NCI-H2029 (cell line): ENCODE data around the gene SOCS7.

Source experiments
- DNase-seq: peaks from one replicate; lab custom pipeline; 2025; lab: John Stamatoyannopoulos, UW

The SOCS7 gene

DNA sequence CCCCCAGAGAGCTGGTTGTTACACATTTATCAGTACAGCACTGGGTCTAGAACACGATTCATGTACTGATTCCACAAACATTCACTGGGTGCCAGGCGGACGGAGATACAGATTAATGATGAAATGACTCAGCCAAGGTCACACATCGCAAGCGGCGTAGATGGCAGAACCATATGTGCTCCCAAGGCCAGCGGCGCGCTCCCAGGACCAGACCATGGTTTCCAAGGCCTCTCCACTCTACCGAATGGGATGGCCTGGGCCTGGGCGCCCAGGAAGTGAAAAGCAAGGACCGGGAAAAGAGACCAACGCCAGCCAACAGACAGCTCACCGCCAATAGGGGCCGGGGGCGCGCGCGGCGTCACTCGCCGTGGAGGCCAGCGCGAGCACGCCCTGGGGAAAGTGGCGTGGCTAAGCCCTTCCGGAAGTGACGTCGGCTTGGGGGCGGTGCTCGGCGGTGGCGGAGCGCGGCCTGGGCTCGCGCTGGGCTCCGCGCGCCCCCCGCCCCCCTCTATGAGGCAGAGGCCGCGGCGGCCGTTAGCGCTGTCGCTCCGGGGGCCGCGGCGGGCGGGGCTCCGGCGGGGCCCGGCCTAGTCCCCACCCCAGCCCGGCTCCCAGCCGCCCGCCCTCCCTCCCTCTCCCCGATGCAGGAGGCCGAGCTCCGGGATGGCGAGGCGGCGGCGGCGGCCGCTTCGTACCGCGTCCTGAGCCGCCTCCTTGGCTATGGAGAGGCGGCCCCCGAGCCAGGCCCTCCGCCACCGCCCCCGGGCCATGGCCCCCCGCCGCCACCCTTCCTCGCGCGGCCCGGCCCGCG is at the start of gene SOCS7:
SOCS7 (plus strand) TSS at position 433 of the 811 bp plus-strand sequence; CDS start at position 642, 209 bp downstream.
- peak; percentile 86 for DNase-seq

DNA sequence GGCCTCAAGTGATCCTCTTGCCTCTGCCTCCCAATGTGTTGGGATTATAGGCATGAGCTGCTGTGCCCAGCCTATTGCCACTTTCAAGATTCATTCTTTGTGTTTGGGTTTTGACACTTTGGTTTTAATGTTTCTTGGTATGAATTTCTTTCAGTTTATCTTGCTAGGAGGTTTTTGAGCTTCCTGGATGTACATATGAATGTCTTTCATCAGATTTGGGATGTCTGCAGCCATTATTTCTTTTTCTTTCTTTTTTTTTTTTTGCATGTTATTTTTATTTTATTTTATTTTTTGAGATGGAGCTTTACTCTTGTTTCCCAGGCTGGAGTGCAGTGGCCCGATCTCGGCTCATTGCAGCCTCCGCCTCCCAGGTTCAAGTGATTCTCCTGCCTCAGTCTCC is 36.1 kb upstream of the SOCS7 start:
- DNase-seq = no peak

DNA sequence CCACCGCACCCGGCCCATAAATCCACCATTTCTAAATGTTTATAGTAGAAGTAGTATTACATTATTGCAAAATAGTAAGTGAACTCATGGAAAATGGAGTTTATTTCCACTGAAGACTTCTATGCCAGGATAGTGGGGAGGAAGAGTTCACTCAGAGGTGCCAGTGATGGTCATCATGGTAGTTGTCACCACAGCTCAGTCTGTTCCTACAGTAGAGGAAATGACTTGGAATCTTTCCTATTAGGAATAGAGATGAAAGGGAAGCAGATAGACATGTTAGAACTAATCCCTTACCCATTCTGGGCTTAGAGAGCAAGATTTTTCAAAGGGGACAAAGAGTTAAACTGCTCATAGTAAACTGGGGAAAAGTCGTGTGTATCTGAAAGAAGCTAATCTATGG is 34.6 kb upstream of the SOCS7 start:
- no peak for DNase-seq

DNA sequence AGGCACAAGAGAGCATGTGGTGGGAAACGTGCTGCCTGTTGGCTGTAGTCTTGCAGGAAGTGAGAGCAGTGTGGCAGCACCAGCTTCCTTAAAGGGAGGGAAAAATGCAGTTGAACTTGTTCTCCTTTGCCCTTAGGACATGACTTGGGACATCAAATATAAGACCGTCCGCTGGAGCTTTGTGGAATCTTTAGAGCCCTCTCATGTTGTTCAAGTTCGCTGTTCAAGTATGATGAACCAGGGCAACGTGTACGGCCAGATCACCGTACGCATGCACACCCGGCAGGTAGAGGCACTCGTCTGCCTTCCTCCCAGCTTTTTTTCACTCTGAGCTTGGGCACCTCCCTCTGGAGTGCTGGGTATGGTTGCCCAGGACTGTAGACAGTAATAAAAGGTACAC is 31.2 kb upstream of the SOCS7 start:
- DNase-seq = no peak

DNA sequence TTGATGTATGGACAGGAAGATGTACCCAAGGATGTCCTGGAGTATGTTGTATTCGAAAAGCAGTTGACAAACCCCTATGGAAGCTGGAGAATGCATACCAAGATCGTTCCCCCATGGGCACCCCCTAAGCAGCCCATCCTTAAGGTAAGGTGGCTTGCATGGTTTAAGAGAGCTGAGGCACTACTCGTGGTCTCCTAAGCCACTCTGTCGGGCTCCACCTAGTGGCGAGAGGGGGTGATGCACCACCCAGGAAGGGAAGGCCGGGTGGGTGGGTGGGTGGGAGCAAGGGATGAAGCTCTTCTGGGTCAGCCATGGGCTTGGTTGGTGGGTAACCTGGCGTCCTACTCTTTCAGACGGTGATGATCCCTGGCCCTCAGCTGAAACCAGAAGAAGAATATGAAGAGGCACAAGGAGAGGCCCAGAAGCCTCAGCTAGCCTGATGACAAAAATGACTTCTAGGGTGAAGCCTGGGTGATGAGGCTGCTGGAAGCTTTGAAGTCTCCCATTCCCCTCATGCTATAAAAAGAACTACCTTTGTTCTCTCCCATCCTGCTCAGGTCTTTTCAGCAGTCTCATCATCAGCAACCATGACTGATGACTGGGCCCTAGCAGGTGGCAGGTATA is 29.4 kb upstream of the SOCS7 start:
- peak; percentile 16 for DNase-seq

- DNase-seq = no peak
Measured at GRCh38 chr17:38322897-38323296, 28.7 kb upstream of the SOCS7 start.

GRCh38 chr17:38324141-38324697 is 27.4 kb upstream of the SOCS7 start:
- DNase-seq = no peak

DNA sequence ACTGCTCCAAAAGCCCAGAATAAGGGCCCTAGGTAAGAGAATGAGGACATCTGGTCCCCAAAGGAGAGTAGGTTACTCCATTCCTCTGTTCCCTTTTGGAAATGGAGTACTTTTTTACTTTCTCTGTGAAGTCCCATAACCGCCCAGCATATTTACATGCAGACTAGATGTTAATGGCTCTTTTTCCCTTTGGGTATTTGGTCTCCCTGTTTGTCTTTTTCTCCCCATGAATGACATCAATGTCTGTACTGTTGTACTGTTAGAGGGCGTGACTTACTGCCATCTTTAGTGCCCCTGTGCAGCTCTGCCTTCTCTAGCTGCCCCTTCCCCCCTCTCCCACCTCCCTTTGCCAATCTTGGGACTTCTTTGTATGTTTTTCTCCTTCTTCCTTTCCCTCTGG is 26.9 kb upstream of the SOCS7 start:
- DNase-seq = no peak

DNA sequence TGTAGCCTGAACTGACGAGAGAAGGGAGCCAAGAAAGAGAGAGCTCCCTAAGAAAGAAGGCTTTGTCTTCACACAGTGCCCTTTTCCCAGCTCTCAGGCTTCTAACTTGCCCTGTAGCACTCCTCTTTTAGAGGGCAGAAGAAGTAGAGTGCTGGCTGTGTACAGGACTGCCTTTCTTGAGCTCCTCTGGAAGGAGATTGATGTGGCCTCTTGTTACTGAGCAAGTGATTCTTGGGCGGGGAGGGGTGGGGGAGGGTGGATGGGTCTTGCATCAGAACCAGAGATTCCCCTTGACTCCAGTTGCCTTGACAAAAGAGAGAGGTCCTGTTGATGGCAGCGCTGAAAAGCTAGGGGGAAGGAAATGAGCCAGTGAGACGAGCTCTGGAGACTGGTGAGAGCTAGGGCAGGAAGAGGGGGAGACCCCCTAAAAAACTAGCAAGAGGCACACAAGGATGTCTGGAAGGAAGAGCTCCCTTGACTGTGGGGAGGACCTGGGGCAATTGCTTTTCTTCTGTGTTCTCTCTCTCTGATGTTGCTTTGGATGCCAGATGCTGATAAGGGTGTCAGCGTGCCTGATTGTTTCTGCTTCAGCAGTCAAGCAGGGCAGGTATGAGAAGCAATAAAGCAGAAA is 26.3 kb upstream of the SOCS7 start:
- DNase-seq = no peak

DNA sequence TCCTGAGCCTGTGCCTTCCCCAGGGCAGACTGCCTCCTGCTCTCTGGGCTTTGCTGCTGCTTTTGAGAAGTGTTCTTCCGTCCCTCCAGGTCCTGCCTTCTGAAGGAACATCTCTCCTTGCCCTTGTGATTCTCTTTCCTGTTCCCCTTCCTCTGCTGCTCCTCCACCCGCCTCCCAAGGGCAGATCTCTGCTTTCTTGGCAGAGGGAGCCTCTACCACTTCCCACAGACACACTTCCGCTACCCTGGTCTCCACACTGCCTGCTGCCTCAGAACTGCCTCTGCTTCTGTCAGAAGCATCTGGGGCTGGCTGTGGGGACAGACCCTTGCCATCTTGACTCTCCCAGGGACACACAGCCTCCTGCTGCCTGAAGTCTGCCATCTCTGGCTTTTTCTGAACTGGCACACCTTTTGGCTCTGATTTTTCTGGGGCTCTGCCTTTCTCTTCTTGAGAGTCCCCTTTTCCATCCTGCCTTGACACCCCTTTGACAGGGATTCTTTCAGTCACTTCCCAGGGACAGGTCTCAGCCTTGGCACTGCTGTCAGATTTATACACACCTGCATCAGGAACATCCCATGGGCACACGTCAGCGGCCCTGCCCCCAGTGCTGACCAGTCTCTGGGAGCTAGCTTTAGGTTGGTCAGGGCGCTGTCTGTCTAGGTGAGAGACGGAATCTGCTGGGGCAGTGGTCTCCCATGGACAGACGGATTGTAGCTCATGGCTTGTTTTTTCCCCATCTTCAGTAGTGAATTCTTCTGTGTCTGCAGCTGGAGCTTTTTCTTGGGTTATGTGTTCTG is 24.4 kb upstream of the SOCS7 start:
- no peak for DNase-seq

- no peak for DNase-seq
Measured at GRCh38 chr17:38327936-38328335, 23.7 kb upstream of the SOCS7 start.

DNA sequence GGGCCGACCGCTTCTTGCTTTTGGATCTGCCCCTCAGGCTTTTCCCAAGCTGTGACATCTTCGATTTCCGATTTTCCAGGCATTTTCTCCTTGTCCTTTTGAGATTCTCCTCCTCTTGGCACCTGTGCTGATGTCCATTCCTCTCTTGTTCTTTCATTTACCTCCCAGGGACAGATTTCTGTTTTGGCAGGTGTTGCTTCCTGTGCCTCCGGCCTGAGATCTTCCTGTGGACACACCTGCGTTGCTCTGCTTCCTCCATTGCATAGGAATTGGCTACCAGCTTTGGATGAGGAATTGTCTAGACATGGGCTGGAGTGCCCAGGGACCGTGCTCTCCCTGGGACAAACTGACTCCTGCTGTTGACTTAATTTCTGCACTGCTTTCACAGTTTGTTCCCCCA is 23.0 kb upstream of the SOCS7 start:
- DNase-seq = no peak

GRCh38 chr17:38329284-38329683 is 22.4 kb upstream of the SOCS7 start:
- DNase-seq = no peak

GRCh38 chr17:38329808-38330730 is 21.6 kb upstream of the SOCS7 start:
- no peak for DNase-seq

- no peak for DNase-seq
Measured at GRCh38 chr17:38330941-38331411, 20.7 kb upstream of the SOCS7 start.

DNA sequence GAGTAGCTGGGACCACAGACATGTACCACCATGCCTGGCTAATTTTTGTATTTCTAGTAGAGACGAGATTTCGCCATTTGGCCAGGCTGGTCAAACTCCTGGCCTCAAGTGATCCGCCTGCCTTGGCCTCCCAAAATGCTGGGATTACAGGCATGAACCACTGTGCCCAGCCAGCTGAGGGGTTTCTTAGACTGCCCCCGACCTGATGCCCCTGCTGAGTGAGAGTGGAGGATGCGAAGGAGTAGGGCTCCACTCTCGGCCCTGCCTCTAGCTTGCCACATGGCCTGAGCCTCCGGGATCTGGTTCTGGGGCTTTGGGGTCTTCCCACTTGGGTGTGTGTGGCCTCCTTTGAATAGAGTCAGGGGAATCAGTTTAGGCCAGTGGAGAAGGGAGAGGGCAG is 18.9 kb upstream of the SOCS7 start:
- DNase-seq = no peak

DNA sequence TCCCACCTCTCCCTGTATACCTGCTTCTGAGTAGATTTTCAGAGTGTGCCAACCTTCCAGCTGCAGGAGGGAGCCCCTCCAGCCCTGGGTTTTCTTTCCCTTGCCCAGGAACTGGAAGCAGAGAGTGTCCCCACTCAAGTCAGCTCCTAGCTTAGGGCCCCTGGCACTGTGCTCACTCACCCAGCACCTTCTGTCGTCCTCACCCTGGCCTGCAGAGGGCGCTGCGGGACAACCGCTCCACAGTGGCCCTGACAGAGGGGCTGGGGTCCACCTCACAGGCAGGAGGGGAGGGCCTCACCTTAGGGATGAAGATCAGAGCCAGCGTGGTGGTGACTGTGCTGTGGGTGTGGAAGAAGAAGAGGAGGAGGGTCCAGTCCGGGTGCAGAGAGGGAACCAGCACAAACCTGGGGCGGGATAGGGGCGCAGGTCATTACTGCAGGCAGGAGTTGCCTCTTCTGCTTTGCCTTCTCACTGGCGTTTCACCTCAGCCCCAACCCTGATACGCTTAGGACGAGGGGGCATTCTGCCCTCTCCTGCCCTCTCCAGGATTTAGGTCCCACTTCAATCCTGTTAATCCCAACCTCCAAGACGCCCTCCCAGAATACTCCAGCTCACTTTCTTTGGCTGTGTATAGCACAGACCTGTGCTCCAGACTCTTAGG is 17.9 kb upstream of the SOCS7 start:
- DNase-seq = no peak

DNA sequence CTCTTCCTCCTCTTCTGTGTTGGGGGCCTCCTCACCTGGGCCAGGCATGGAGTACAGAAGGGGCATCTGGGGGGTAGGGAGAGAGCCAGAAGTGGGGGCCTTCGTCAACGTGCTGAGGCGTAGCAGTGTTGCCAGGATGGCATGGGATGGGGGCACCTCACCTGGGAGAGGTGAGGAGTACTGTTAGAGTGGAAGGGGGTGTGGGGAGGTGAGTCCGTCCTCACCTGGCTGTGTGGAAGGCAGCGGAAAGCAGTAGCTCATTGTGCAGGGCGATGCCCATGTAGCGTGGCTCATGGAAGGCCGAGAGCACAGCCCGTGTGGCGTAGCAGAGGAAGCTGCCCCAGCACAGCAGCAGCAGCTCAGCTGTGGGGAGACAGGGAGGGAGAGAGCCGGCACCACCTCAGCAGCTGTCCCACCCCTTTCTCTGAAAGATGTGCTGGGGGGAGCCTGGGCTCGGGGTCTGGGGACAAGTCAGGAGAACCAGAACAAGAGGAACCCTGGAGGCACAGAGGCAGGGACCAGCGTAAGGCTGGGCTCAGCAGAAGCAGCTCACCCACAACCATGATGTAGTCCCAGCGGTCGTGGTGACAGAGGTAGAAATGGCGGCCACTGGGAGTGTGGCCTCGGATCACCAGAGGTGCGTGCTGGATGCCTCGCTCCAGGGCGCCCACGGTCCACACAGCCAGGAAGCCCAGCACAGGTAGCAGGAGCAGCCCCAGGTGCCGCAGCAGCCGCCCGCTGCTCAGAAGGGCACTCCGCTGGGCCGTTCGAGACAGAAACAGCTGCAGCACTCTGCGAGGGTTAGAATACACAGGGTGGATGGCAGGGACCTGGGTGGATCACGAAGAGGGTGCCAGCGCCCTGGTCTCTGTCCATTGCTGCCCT is 16.9 kb upstream of the SOCS7 start:
- DNase-seq = no peak

DNA sequence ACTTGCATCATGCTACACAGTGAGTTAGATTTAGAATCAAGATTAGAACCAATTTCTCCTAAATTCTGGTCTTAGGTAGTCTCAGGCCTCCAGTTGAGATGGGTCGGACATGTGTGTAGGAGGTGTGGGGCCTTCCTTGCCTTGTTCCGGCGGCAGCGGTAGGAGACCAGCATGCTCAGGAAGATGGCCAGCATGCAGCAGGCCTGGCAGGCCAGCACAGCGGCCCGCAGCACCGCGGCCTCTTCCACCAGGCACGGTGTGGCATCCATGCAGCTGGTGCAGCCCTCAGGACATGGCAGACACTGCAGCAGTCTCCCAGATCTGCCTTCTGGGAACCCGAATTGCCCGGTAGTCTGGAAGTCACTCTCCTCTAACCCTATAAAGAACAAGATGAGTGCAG is 14.8 kb upstream of the SOCS7 start:
- DNase-seq = no peak
